Measurements from ENCODE around the gene GAS2L2.

Gene GAS2L2

GRCh38 chr17:35752945-35753764 is at the start of gene GAS2L2:
GAS2L2 (minus strand) TSS chr17:35753239; CDS start chr17:35752850, 389 bp downstream.
- no peak for DNase-seq (ENCODE audit: extremely low read depth in 1 of 2, low read depth in 1 of 2)

- DNase-seq (ENCODE audit: extremely low read depth in 1 of 2, low read depth in 1 of 2) = no peak
These were observed 48.7 kb upstream of the GAS2L2 start for GRCh38 chr17:35801583-35802224.

- no peak for DNase-seq (ENCODE audit: extremely low read depth in 1 of 2, low read depth in 1 of 2)
These were observed 46.9 kb upstream of the GAS2L2 start for GRCh38 chr17:35799942-35800341.

- DNase-seq (ENCODE audit: extremely low read depth in 1 of 2, low read depth in 1 of 2) = no peak
These were observed 44.9 kb upstream of the GAS2L2 start for GRCh38 chr17:35797918-35798317.

GRCh38 chr17:35797370-35797769 is 44.3 kb upstream of the GAS2L2 start:
- DNase-seq (ENCODE audit: extremely low read depth in 1 of 2, low read depth in 1 of 2) = no peak

GRCh38 chr17:35796942-35797341 is 43.9 kb upstream of the GAS2L2 start:
- no peak for DNase-seq (ENCODE audit: extremely low read depth in 1 of 2, low read depth in 1 of 2)

- DNase-seq (ENCODE audit: extremely low read depth in 1 of 2, low read depth in 1 of 2) = no peak
These were observed 42.8 kb upstream of the GAS2L2 start for GRCh38 chr17:35795871-35796265.

- peak in 1 of 2 donors; percentile 20 for DNase-seq (ENCODE audit: extremely low read depth in 1 of 2, low read depth in 1 of 2)
These were observed 42.2 kb upstream of the GAS2L2 start, which contains the start of gene MMP28 for GRCh38 chr17:35795007-35795870. MMP28 (minus strand) TSS chr17:35795641; CDS start chr17:35795377, 264 bp downstream.

- no peak for DNase-seq (ENCODE audit: extremely low read depth in 1 of 2, low read depth in 1 of 2)
These were observed 40.2 kb upstream of the GAS2L2 start for GRCh38 chr17:35793257-35793656.

- no peak for DNase-seq (ENCODE audit: extremely low read depth in 1 of 2, low read depth in 1 of 2)
These were observed 38.8 kb upstream of the GAS2L2 start for GRCh38 chr17:35791681-35792350.

- DNase-seq (ENCODE audit: extremely low read depth in 1 of 2, low read depth in 1 of 2) = no peak
These were observed 37.8 kb upstream of the GAS2L2 start for GRCh38 chr17:35790841-35791240.

GRCh38 chr17:35788477-35789368 is 35.7 kb upstream of the GAS2L2 start:
- DNase-seq (ENCODE audit: extremely low read depth in 1 of 2, low read depth in 1 of 2) = no peak

- DNase-seq (ENCODE audit: extremely low read depth in 1 of 2, low read depth in 1 of 2) = no peak
These were observed 33.9 kb upstream of the GAS2L2 start for GRCh38 chr17:35786941-35787432.

- DNase-seq (ENCODE audit: extremely low read depth in 1 of 2, low read depth in 1 of 2) = no peak
These were observed 31.9 kb upstream of the GAS2L2 start for GRCh38 chr17:35784895-35785294.

GRCh38 chr17:35780950-35781349 is 27.9 kb upstream of the GAS2L2 start:
- no peak for DNase-seq (ENCODE audit: extremely low read depth in 1 of 2, low read depth in 1 of 2)

GRCh38 chr17:35778641-35779196 is 25.7 kb upstream of the GAS2L2 start:
- no peak for DNase-seq (ENCODE audit: extremely low read depth in 1 of 2, low read depth in 1 of 2)

GRCh38 chr17:35775583-35775982 is 22.5 kb upstream of the GAS2L2 start:
- DNase-seq (ENCODE audit: extremely low read depth in 1 of 2, low read depth in 1 of 2) = no peak

GRCh38 chr17:35775039-35775438 is 22.0 kb upstream of the GAS2L2 start:
- DNase-seq (ENCODE audit: extremely low read depth in 1 of 2, low read depth in 1 of 2) = no peak

GRCh38 chr17:35774499-35774898 is 21.5 kb upstream of the GAS2L2 start:
- no peak for DNase-seq (ENCODE audit: extremely low read depth in 1 of 2, low read depth in 1 of 2)

Measured in stimulated activated CD8-positive, alpha-beta memory T cell treated with anti-CD3 and anti-CD28 coated beads, Interleukin-7, amount 100 ng/mL, for 48 hours (primary cell).